ENCODE data around the gene PAX5.

DNA sequence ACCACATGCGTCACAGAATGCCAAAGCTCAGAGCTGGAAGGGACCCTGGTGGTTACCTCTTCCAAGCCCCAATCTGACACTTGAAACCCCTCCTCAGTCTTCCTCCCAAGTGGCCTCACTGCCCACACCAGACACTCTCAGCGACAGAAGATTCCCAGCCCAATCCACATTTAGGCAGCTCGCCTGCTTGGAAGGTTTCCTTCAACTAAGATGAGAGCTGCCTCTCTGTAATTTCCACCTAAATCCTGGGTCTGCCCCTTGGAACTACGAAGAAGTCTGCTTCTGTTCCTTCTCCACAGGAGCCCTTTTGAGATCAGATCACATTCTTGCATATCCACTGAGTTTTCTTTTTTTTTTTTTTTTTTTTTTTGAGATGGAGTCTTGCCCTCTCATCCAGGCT is 83.7 kb downstream of the PAX5 start:
- TF ChIP-seq CTCF (IDR thresholded peaks at IDR 0.05; ENCODE audit: borderline replicate concordance, extremely low read depth, low read length, poor library complexity, severe bottlenecking): no peak
- TF ChIP-seq EZH2 (IDR thresholded peaks at IDR 0.05; ENCODE audit: borderline replicate concordance, low read depth, low read length, severe bottlenecking): no peak
